GM20000 (cell line): ENCODE data around the gene STX17.

Experiments used
- DNase-seq: peaks from one replicate; pipeline ENCODE4 v3.0.0; 2012; ENCODE audit warnings: low spot score
- TF ChIP-seq, protein P1 (sequence below): IDR thresholded peaks from 2 replicates; pipeline ENCODE4 v1.5.1; 2012; ENCODE audit warnings: mild to moderate bottlenecking, control low read depth; ENCODE audit errors: extremely low read depth, missing control alignments

Gene STX17

GRCh38 chr9:99966001-99966400, 59.5 kb downstream of the STX17 start:
- DNase-seq, result no peak

DNA sequence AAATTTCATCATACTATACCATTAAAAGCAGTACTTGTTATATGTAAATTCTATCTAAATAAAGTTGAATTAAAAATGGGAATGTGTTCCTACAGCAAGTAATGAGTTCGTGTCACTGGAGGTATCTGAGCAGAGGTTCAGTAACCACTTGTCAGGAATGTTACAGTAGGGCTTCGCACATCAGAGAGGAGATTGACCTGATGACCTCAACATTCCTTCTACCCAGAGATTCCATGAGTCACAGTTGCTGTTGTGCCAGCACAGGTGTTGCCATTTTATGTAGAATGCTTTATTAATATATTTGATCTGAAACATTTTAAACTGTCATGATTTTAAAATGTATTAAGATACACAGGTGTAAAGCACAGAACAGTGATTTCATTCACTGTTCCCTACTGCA, 60.3 kb downstream of the STX17 start:
- TF ChIP-seq, protein P1, sequence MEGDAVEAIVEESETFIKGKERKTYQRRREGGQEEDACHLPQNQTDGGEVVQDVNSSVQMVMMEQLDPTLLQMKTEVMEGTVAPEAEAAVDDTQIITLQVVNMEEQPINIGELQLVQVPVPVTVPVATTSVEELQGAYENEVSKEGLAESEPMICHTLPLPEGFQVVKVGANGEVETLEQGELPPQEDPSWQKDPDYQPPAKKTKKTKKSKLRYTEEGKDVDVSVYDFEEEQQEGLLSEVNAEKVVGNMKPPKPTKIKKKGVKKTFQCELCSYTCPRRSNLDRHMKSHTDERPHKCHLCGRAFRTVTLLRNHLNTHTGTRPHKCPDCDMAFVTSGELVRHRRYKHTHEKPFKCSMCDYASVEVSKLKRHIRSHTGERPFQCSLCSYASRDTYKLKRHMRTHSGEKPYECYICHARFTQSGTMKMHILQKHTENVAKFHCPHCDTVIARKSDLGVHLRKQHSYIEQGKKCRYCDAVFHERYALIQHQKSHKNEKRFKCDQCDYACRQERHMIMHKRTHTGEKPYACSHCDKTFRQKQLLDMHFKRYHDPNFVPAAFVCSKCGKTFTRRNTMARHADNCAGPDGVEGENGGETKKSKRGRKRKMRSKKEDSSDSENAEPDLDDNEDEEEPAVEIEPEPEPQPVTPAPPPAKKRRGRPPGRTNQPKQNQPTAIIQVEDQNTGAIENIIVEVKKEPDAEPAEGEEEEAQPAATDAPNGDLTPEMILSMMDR, result no peak
- no peak for DNase-seq

More at GRCh38 chr9:99966001-99966400, 59.5 kb downstream of the STX17 start:
- TF ChIP-seq, protein P1, result no peak

DNA sequence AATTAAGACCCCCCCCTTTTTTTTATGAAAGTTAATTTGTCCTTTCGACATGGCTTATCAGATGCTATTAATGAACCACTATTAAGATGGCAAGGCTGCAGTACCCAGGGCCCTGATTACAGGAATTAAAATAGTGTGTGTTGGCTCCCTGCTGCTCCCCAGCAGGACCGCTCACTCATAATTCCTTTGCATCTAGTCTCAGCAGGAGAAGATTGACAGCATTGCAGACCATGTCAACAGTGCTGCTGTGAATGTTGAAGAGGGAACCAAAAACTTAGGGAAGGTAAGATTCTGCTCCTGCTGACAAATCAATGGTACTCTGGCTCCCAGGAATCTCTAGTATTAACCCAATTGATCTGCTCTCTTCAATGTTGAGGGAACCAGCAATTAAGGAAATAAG, 61.0 kb downstream of the STX17 start:
- TF ChIP-seq, protein P1, result no peak
- DNase-seq, result no peak

DNA sequence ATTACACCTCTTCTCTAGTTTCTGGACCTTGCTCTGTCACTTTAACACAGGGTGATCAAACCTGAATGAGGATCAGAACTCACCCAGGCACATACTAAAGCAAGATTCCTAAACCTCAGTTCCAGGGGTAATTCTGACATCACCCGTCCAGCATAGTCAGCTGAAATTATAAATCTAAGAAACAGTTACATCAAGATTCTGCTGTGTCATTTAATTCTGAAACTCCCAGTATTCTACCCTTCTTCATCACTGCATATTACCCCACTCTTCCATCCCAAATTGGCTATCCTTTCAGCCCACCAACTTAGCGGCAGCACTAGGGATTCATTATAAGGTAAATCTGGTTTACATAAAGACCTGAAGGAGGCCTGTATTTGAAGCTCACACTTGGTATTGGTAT, 64.0 kb downstream of the STX17 start:
- TF ChIP-seq, protein P1, result no peak

GRCh38 chr9:99971410-99971809, 65.0 kb downstream of the STX17 start:
- no peak for DNase-seq
- TF ChIP-seq, protein P1, result no peak

More for the DNA sequence above, 64.0 kb downstream of the STX17 start:
- no peak for DNase-seq

DNA sequence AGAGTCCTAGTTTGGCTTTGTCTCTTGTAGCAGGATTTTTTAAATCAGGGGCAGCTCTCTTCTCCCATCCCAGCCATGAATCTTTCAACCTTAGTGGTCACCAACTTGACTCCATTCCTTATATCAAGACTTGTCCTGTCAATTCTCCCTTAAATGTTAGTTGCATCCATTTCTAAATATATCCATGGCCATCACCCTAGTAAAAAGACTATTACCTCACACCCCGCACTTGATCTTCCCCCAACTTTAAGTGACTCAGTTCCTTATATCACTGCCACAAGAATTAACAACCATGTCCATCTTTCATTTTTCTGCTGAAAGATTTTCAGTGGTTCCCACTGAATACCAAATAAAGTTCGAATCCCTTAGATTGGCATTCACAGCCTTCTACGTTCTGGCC, 67.0 kb downstream of the STX17 start:
- TF ChIP-seq, protein P1, result no peak
- no peak for DNase-seq

- TF ChIP-seq, protein P1, result no peak
- no peak for DNase-seq
Measured at GRCh38 chr9:99977033-99977792, 70.8 kb downstream of the STX17 start.
